GM18517 (cell line): ENCODE measurements around the gene CYB5R3.

Experiments used
- ATAC-seq: cut with Tn5 transposase; IDR thresholded peaks from one replicate; pipeline ENCODE4 v1.9.1; 2021; ENCODE audit warnings: mild to moderate bottlenecking, moderate library complexity; ENCODE audit not compliant: unreplicated experiment

CYB5R3 gene

DNA sequence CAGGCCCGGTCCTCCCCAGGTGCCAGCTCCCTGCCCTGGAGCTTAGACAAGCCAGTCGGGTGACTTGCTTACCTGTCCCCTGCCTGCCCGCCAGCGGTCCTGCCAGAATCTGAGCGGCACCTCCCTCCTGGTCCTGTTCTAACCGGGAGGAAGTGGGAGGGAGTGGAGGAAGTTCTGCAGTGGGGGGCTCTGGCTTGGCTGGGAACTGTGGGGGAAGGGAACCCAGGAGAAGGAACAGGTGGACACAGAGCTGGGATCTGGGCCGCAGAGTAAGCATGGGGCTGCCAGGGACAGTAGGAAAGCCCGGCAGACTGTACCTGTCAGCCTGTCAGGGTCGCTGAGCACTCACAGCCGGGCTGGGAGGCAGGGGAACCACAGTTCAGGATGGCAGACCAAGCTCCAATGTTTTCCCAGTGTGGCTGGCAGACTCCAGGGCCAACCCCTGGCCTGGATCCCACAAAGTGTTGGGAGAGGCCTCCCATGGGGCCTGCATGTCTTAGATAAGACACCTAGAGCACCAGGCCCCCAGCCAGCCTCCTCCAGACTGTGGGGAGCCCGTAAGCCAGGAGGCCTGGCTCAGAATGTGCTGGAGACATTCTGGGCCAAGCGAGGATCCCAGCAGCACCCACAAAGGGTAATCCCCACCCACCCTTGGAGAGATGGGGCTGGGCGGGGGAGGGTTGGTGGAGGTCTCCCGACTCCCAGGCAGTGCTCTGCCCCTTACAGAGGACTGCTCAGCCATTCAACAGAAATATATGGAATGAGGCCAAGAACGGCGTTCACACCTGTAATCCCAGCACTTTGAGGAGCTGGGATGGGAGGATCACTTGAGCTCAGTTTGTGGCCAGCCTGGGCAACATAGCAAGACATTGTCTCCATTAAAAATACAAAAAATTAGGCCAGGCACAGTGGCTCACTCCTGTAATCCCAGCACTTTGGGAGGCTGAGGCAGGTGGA lies 2.3 kb downstream of the CYB5R3 start:
- no peak for ATAC-seq

DNA sequence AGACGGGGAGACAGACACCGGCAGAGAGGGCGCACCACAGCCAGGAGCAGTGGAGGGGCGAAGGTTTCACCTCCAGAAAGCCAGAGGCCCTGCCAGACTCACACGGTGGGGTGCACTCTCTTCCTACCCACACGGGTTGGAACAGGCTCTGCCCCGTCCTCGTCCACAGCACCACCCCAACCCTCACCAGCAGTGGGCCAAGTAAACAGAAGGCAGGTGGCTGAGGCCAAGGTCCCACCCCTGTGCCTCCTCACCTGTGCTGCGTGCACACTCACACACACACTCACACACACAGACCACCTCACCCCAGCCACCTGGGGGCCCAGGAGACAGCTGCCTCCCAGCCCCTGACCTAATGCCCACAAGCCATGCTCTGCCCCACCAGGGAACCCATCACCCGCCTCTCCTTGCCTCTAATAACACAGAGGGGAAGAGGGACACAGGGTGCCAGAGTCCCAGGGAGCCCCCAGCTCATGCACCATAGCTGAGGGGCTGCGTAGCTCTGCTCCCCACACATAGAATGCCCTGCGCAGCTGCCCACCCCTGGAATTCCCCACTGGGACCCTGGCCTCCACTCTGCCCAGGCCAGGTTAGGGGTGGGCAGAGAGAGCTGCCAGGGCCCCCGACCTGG lies 3.1 kb downstream of the CYB5R3 start:
- ATAC-seq = no peak

DNA sequence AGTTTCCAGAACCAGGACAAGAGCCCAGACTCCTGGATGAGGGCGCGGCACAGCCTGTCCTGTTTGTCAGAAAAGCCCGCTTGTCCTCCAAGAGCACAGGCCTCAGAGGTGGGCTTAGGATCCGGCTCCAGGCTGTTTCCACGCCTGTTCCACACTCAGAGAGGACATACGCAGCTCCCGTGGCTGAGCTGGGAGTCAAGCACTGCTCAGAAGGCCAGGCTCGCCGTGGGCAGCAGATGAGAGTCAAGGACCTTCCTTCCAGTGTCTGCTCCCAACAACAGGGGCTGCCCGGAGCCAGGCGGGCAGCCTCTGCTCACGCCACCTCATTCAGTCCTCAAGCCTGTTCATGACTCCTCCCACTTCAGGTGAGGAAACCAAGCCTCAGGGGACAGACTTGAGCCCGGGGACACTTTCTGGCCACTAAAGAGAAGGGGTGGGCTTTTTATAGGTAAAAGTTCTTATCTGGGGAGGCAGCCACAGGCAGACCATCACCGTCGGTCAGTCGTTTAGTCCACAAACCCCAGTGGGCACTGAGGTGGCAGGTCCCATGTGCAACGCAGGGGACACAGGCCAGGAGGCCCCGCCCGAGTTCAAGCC lies 3.8 kb downstream of the CYB5R3 start:
- no peak for ATAC-seq

DNA sequence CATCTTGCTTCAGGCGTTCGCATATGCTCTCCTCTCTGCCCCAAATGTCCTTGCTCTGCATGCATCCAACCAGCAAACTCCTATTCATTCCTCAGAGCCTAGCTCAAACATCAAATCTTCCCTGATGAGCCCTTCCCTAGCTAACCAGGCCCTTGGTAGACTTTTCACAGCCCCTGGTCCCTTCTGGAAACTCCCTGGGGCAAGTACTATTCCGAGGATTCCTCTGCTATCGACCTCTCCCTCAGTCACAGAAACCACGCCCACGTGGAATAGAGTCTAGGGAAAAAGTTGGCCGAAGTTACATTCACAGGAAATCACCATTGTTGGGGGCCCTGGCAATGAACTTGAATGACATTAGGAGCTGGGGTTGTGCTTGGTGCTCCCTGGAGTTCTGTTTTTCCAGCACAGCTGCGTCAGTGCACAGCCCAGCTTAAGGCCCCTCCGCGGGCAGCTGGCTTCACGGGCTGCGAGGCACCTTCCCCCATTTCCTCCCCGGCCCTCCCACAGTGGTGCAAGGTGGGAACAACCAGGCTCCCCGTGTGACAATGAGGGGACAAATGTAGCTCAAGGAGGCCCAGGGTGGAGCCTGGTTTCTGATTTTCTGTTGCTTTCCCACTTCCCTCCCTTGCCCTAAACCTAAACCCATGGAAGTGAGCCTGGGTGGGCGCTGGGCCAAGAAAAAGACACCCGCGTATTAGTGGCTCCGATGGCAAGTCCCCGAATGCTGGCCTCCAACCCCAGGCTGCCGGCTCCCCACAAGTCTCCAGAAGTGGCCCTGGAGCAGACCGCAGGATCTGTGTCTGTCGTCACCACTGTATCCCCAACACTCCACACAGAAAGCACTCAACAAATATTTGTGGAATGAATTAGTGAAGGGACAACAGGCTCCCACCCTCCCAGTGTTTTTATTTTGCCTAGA lies 4.5 kb downstream of the CYB5R3 start:
- no peak for ATAC-seq

DNA sequence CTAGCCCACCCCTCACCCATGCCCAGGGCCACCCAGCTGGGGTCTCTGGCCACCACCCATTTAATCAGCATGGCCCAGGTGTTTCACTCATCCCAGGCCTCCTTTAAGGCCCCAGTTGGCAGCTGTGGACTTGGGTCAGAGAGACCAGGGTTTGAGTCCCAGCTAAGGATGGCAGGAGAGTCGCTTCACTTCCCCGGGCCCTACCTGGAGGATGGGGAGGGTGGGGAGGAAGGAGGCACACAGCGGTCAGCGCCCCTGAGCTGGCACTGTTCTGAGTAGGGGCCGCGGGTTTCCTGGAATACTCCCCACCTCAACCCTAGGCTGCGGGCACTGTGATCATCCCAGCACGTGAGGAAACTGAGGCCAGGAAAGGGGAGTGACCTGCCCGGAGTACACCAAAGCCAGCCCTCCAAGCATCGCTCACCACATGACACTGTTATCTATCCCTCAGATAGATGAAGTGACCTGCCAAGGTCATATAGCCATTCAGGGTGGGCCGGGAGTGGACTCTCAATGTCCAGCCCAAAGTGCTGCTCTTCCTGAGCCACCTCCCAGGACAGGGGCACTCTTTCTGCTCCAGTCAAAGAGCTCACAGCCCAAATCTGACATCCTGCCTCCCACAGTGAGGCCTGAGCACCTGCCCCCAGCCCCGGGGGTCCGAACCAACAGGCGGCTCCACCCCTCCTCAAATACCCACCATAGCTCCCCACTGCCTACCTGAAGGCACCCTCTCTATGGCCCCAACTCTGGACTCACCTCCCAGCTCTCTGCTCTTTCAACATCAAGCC lies 5.4 kb downstream of the CYB5R3 start:
- ATAC-seq = no peak

DNA sequence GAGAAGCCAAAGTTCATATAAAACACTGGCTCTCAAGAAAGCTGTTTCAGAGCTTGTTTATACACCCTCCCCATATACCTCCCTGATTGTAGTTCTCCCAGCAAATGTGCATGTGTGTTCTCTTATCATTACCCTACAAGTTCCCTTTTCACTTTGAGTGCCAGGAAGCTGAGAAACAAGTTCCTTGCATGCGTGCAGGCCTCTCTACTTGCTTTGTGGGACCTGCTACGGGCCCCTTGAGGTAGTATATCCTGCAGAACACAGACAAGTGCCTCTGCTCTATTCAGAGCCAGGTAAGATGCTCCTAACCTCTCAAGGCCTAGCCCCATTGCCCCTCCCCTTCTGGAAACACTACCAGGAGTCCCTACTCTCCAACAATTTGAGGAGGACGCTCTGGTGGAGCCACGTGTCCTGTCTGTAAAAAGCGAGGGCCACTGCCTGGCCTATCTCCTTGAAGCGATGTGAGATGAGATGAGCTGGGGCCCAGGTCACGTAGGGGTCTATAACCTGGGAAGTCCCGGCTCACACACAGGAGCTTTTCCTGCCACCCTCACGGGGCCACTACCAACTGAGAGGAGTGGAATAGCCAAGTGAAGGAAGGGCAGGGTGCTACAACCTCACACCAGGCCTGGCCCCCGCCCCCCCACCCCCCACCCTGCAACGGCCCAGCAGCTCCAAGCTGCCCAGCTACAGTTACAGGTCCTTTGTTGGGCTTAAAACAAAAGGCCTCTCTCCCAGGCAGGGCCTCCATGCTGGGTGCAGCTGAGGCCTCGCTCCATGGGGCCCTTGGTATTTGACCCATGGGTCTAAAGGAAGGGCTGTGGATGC lies 6.2 kb downstream of the CYB5R3 start:
- ATAC-seq = no peak

DNA sequence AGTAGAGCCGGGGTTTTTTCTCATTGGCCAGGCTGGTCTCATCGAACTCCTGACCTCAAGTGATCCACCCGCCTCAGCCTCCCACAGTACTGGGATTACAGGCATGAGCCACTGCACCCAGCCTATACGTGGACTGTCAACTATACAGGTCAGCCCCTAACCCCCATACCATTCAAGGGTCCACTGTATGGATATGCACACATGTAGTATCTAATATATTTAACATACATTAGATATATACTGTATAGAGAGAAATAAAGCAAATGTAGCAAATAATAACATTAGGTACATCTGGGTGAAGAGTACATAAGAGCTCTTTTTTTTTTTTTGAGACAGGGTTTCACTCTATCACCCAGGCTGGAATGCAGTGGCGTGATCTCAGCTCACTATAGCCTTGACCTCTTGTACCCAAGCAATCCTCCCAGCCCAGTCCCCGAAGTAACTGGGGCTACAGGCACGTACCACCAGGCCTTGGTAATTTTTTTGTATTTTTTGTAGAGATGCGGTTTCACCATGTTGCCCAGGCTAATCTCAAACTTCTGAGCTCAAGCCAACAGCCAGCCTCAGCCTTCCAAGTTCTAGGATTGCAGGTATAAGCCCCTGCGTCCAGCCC lies 7.3 kb downstream of the CYB5R3 start:
- no peak for ATAC-seq

DNA sequence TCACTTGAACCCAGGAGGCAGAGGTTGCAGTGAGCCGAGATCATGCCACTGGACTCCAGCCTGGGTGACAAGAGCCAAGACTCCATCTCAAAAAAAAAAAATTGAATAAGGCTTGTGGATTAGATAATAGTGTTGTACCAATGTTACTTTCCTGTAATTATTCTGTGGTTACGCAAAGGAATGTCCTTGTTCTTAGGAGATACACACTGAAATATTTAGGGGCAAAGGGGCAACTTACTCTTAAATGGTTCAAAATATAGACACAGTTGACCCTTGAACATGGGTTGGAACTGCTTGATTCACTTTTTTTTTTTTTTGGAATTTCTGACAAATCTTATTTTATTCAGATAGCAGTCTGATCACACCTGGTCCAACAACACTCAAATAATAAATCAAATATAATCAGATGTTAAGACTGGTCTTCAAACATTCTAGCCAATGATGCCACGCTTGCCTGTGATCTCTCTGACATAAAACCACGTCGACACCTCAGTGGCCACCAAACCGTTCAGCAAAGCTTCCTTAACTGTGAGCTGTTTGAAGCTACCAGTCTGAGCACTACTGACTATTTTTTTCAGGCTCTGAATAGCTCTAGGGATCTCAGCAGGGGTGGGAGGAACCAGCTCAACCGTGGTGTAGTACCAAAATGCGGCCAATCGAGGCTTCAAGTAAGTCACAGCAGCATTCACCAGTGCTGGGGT lies 9.5 kb downstream of the CYB5R3 start:
- no peak for ATAC-seq

DNA sequence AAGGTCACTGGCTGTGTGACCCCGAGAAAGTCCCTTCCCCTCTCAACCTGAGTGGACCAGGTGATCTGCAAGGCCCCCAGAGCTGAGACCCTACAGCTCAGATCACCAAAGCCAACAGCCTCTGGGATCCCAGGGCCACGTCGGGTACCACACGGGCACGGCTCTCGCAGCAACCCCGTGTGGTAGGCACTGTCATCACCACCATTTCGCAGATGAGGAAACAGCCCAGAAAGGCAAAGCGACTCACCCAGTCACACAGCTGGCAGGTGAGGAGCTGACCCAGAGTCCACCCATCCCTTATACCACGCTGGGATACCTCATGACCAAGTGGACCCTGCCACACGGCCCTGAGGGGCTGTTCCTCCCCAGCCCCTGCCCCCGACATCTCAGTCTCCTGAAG lies 11.6 kb downstream of the CYB5R3 start:
- ATAC-seq = no peak

DNA sequence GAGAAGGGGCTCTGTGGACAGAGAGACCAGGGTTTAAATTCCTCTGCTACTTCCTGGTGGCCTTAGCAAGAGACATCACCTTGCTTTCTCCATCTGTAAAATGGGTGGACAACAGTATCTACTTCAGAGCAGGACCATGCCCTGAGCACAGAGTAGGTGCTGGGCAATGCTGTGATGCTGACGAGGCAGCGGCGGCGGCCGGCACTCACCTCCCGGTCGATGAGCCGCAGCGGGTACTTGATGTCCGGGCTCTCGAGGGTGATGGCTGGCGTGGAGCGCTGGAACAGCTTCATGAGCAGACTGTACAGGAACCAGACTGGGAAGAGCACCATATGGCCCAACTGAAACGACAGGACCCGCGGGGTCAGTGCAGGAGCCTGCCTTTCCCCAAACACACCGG lies 12.7 kb downstream of the CYB5R3 start:
- ATAC-seq = no peak

DNA sequence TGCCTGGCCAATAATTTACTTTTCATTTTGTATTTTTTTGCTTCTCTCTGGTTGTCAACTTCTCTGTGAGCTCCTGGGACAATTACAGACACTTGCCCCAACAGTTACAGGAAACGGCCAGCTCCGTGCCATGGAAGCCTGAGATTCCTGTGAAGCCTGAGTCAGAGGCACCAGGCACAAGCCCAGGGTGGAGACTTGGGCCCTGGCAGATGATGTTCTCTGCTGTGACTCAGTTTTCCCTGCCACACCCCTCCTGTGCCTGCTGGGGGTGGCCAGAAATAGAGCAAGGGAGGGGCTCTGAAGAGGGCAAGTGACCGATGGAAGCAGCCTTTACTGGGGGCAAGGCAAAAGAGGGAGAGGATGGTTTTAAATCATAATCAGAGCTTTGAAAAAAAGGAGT lies 13.7 kb downstream of the CYB5R3 start:
- ATAC-seq = no peak

DNA sequence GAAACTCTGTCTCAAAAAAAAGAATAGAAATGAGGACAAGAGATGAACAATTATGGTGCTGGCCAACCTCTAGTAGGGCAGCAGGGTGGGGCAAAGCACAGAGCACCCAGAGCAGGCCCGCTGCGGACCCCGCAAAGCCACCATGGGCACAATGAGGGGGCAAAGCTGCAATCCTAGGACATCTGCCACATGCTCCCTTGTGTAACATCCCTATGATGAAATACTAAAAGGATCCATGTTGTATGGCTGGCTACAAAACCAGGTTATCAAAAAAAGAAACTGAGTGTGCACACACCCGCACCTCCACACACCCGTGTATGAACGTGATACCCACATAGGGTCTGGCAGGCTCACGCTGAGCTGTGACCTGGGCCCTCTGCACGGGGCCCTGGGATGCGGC lies 16.2 kb downstream of the CYB5R3 start:
- no peak for ATAC-seq

DNA sequence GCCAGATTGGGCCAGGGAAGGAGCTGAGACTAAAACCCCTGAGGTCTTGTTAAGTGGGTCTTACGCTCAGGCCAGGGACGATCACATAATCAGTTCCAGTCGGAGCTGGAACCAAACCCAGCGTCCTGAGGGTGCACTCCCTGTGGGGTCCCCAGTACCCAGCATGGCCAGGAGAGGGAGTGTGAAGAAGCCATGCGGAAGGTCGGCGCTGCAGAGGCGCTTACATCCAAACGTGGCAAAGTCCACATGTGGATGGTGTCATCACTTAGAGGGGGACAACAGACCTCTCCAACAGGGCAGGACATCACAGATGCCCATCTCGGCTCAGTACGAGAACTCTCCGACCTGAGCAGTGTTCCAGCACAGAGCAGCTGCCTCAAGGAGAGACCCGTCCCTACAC lies 17.1 kb downstream of the CYB5R3 start:
- ATAC-seq = no peak

DNA sequence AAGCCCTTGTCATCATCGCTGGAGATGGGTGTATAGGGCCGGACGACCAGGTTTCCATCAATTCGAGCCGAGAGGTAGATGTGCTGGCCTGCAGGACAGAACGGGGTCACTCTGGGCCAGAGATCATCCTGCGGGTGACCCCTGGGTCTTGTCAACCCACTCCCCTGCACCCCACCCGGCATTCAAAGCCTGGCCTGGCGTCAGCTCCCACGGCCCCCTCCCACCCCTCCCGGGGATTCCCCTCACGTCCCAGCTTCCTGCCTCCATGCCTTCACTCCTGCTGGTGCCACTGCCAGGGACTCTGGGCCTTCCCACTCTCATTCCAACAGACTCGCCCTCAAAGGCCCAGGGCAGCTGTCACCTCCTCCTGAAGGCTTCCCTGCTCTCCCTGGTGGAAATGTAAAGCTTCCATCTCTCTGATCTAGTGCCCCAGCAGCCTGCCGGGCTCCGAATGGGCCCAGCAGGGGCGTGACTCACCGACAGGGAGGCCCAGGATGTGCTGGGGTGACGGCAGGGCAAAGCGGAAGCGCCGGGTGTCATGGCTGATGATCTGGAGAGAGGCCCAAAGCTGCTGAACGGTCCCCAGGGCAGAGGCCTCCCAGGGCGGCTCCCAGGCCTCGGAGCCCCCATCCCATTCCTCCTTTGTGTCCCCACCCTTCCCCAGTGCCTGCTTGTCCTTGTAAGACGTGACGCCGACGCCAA lies 18.1 kb downstream of the CYB5R3 start:
- ATAC-seq = no peak

DNA sequence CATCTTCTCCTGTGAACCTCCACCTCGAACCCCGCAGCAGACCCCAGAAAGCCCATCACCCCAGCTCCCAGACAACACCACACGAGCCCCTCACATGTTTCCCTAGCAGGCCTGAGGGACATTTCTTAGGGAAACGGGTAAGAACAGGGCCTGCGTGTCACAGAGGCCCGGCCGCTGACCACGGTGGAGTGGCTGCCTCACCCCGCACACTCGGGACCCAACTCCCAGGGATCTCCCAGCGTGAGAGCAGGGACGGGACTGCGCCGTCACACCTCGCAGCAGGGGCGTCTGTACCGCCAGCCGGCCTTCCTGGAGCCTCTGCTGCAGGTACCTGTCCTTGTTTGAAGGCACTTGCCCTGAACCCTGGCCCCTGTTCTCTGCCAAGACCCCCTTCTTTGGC lies 19.0 kb downstream of the CYB5R3 start:
- no peak for ATAC-seq

DNA sequence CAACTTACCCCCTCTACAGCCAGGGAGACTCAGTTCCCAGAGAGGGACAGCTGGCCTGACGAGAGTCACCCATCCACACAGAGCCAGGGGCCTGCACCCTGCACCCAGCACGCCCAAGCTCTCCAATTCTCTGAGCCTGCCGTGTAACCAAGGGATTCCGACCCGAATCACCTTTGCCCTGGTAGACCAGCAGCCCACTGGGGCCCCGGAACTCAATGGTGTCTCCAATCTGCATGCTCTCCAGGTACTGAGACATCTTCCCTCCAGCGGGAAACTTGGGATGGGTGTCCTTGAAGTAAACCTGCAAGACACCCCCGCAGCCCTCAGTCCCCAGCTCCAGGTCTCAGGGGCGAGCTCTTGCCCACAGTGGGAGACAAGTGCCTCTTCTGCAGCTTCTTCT lies 21.2 kb downstream of the CYB5R3 start:
- ATAC-seq = no peak

DNA sequence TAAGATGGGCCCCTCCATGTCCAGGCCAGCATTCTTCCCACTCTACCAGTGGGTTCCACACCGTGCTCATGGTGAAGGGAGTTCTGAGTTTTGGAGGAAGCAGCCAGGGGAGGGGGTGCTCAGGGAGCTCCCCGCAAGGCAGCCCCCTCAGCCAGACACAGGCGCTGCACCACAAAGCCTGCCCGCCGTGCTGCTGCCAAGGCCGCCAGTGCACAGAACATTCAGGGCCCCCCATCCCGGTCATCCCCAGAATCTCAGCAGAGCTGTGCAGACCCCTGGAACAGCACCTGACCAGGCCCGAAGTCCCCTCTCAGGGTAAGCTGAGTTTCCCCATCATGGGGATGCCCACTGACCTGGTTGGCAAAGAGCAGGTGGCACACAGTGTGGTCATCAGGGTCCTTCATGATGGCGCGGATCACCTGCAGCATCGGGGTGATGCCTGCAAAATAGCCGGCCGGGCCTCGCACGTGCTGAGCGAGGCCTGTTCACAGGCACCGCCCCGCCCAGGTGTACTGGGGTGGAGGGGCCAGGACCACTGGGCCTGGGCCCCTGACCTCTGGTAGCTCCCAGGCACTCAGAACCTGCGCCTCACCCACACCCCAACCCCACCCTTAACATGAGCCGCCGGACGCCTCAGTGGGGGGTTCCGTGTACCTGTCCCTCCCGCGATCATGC lies 22.1 kb downstream of the CYB5R3 start:
- ATAC-seq = no peak
